GM19324 (cell line): ENCODE data around the gene CENPW.

Experiments used
- ATAC-seq: cut with Tn5 transposase; IDR thresholded peaks from one replicate; pipeline ENCODE4 v1.9.1; 2021; ENCODE audit warnings: mild to moderate bottlenecking, moderate library complexity; ENCODE audit not compliant: unreplicated experiment, low FRiP score

CENPW gene

DNA sequence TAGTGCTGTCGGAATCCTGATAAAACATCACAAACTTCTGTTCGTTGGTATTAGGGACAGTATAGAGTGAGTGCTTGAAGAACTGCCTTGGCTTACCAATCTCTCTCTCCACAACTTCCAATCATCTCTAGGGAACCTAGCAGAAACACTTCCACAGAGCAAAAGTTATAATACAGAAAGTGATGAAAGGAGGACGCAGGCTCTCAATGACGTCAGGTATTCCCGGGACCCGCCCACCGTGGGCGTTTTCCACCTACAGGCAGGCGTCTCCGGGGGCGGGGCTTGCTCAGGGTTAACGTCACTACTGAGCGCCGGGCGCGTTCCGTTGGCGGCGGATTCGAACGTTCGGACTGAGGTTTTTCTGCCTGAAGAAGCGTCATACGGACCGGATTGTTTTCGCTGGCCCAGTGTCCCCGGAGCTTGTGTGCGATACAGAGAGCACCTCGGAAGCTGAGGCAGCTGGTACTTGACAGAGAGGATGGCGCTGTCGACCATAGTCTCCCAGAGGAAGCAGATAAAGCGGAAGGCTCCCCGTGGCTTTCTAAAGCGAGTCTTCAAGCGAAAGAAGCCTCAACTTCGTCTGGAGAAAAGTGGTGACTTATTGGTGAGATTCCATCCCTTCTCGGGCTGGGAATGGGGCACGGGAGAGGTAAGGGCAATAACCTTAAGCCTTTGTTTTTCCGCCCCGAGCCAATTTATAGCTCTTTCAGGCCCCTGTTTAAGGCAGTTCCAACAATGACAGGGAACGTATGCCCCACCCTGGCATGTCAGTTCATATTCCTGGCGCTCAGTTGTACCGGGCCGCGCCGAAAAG lies at the start of gene CENPW:
Gene CENPW, plus strand, starts transcription at position 320 of the 814 bp plus-strand sequence. Its CDS starts 159 bp downstream, at position 479.
- ATAC-seq: peak; percentile 94

DNA sequence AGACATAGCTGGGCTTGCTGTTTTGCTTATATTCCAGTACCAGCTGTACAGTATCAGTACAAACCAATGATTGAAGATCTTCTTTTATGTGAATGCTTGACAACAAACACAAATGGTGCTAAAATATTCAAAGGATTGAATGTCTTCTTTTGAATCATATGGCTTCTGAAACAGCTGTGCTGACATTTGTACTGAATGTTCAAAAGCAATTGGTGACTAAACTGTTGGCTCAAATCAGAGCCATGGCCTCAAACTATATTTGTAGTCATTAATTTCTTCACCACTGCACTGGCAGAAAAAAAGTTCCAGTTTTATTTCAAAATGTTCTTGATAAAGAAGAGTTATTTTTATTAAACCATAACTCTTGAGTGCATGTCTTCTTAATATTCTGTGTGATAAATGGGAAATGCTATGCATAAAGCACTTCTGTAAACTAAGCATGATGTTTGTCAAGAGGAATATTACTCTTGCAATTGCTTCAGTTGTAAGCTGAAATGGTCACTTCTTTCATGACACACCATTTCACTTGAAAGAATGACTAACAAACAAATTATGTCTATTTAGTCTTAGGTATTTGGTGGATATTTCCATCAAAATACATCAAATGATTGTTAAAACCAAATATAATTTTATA lies 45.9 kb upstream of the CENPW start:
- ATAC-seq: no peak

DNA sequence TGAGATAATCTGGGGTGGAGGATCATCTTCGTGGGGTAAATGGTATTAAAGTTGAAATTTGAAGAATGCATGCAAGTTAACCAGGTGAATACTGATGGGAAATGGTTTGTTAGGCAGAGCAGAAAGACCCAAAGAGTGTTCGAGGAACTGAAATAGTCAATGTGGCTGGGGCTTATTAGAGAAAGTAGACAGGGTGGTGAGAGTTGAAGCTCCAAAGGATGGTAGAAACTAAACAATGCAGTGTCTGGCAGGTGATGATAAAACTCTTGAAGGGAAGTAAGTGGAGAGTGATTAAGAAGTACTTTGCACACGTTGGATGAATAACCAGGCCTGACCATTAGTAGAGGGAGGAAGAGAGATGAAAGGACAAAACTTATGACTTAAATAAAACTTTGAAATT lies 39.8 kb upstream of the CENPW start:
- ATAC-seq: no peak

DNA sequence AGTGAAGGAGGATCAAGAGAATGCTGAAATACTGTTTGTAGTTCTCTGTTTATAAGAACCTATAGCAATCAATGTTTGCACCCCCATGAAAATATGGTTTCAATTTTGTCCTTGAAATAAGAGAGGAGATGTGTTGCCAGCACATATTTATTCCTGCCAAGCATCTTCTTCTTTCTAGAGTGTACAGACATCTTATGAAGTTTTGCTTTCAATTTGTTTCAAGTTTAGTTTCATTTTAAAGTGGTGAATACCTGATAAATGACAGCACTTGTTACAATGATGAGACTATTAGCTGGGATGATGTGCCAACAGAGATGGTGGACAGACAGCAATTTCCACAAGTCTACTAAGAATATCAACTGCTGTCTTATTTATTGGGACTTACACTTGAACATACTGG lies 39.2 kb upstream of the CENPW start:
- peak; percentile 90 for ATAC-seq

DNA sequence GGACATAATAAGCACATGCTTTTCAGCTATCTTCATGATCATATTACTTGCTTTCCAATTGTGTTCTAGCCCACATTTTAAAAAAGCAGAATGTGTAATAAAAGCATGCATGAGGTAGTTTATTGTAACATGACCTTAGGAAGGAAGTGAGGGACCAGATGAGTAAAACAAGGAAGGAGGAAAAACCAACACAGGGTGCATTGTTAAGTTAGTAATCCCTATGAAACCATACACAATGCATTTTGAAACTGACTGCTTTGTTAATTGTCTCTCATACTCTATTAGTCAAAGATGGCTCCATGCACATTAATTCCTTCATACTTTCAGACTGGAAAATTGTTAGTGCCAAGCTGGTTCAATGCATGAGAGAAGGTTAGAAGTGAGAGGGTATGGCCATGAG lies 37.7 kb upstream of the CENPW start:
- ATAC-seq: no peak

DNA sequence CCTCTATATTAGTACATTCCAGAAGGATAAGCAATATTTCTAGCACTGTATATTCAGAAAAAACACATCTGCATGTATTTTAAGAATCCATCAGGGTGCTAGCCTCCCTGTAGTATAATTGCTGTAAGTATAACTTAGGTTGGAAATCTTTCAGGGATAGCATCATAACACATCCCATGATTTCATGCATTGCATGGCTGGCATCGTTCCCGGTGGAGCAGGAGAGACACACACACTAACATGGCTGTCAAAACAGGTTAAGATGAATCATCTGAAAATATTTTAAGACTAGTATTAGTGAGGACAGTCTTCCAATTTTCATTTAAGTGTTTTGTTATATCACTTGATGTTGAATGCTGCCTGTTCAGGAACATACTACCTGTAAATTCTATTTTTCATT lies 32.1 kb upstream of the CENPW start:
- ATAC-seq: no peak

DNA sequence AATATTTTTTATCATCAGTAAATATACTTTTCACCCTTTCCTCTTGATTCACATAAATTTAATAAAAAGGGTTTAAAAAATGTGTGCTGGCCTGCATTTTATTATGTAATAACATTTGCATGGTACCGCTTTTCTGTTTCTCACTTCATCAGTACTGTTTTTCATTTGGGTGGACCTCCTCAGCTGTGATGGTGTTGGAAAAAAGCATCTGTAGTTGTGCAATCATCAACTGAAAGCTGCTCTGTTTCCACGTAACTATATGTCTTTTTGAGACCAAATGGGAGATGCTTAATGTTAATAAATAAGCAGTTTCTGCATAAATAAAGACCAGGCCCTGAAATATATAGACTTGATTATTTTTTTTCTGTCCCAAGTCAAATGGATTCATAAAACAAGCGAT lies 31.6 kb upstream of the CENPW start:
- ATAC-seq: no peak

DNA sequence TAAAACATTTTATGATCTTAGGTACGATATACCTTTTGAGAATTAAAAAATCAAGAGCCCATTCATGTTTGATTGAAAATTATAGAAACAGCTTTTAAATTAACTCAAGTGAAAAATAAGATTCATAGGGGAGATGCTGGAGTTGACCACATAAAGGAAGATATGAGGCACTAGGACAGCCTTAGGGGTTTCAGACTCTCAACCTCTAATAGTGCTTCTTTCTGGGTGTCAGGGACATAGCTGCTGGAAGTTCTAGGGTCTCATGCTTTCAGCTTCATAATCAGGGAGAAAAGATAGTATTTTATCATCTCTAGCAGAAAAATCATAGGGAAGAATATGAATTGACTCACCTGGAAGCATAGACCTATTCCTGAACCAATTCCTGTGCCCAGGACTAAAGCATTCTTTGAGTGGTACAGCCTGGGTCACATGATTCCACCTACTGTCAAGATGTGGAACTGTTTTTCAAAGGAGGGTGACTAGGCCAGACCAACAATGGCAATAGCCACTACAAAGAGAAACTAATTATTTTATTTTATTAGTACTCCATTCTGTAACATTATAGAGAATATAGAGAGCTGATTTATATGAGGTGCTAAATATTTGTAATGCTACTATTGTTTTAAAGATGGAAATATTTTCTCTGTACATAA lies 27.8 kb upstream of the CENPW start:
- ATAC-seq: peak; percentile 92

DNA sequence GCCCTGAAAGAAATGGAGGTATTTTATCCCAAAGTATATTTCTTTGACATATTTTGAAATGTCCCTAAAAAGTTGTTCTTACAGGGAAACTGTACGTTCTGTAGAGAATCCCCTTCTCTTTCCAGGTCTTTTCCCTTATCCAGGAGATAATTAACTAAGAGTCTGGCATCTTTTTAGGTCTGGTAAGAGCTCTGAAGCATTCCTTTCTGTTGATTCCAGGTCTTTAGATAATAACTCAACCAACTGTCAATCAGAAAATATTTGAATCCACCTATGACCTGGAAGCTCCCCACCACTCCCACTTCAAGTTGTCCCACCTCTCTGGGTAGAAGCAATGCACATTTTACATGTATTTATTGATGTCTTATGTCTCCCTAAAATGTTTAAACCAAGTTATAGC lies 26.0 kb upstream of the CENPW start:
- no peak for ATAC-seq

DNA sequence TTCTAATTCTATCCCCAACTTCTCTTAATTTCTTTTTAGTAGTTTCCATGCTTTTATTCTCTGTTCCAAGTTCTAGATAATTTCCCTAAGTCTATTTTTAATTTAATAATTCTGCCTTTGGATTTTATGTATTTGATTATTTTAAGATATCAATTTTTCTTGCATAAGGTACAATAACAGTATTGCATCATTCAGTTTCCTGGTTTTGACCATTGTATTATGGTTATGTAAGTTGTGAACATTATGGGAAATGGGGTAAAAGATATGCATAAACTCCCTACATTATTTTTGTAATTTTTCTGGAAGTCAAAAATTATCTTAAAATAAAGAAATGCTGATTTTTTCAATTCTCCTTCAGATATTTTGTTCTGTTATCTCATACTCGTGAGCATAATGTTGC lies 21.1 kb upstream of the CENPW start:
- no peak for ATAC-seq

DNA sequence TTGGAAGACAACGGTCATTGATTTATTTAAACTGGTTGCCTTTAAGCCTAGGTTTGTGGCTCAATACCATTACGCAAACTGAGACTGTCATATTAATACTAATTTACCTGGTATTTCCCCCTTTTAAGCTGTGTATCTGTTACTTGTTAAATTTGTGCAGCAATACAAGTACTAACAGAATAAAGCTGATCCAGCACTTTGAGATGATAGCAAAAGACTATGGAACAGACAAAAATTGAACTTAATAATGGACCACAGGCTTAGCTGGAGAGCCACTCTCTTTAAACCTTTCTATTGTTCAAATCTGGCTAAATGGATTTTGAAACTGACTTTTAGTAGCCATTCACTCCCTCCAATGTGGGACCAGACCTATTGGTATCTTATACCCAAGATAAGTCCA lies 6.2 kb upstream of the CENPW start:
- no peak for ATAC-seq

DNA sequence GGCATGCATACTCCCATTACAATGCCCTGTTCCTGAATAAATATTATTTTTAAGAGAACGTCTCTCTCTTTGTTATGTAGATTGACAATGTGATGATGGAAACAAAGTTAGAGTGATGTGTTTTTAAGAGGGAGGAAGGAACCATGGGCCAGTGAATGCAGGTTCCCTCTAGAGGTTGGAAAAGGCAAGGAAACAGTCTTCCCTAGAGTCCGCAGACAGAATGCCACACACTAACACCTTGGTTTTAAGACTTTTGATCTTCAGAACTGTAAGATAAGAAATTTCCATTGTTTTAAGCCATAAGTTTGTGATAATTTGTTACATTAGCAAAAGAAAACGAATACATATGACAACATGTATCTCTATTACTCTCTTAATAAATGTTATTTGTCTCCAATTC lies 4.7 kb upstream of the CENPW start:
- ATAC-seq: no peak

DNA sequence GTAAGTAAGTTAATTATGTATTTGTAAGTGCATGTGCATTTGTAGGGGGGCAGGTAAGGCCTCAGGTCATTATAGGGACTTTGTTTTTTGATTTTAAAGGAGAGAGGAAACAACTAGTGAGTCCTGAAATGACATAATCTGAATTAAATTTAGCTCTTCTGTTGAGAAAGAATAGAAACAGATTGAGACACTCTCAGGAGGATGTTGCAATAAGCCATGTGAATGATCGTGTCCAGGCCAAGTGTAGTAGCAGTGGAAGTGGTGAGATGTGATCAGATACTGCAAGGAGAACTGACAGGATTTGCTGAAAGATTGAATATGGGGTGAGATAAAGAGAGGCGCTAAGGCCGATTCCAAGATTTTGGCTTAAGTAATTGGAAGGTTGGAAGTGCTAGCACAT lies 2.6 kb upstream of the CENPW start:
- ATAC-seq: no peak

DNA sequence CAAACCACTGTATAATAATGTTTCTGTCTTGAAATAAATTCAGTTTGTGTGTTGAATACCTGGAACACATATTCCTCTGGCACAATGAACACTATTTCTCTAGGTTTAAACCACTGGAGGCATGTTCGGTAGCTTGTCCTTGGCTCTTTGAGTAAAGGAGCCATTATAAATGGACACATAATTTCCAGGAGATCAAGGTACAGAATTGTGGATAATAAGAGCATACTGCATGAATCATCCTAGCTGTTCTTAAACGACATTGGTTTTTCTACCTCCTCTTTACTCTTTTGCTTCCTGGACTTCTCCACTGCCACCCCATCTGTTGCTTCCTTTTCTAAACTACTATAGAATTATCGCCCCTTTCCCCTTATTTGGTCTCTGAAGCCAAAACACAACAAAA lies 1.2 kb downstream of the CENPW start:
- ATAC-seq: no peak

DNA sequence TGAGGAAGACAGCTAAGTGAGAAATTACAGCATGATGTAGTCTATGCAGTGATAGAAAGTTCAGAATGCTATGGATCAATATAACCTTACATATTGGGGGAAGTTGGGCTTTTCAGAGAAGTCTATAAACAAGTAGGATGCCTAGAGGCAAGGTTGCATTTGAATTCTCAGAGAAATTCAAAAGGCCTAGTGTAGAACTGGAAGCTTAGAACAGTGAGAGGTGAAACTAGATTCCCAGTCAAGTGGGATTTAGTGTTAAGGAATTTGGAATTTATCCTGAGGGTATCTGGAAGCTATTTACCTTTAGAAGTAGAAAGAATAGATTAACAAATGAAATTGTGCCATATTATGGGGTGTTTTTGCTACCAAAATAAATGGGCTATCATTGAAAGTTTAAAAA lies 4.3 kb downstream of the CENPW start:
- ATAC-seq: no peak

DNA sequence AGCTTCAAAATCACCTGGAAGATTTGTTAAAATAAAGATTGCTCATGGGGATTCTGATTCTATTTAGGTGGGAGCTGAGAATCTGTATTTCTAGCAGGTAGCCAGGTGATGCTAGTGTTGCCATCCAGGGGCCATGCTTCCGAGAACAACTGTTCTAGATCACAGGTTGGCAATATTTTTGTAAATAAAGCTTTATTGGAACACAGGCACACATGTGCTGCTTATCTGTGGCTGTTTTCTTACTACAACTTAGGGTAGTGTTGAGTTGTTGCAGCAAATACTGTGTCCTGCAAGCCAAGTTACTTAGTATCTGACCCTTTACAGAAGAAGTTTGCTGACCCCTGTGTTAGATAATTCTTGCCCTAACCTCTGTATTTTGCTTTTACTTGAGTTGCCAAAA lies 12.0 kb downstream of the CENPW start:
- ATAC-seq: no peak

DNA sequence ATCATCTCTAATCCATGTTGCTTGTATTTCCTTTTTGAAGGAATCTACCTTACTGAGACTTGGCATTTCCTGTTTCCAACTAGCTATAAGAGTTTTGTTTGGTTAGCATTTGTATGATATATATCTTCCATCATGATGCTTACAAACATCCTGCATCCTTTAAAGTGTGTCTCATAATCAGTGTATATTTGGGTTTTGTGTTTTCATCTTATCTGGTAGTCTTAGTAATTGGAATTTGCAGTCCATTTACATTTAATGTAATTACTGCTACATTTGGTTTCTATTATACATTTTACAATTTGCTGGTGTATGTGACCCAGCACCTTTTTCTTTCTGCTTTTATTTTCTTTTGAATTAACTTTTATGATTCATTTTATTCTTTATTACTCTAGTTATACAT lies 12.6 kb downstream of the CENPW start:
- ATAC-seq: no peak

DNA sequence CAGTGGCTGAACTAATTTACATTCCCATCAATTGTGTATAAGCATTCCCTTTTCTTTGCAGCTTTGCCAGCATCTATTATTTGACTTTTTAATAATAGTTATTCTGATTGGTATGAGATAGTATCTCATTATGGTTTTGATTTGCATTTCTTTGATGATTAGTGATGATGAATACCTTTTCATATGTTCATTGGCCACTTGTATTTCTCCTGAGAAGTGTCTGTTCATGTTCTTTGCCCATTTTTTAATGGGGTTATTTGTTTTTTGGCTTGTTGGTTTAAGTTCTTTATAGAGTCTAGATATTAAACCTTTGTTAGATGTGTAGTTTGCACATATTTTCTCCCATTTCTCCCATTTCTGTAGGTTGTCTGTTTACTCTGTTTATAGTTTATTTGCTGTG lies 16.6 kb downstream of the CENPW start:
- ATAC-seq: no peak

DNA sequence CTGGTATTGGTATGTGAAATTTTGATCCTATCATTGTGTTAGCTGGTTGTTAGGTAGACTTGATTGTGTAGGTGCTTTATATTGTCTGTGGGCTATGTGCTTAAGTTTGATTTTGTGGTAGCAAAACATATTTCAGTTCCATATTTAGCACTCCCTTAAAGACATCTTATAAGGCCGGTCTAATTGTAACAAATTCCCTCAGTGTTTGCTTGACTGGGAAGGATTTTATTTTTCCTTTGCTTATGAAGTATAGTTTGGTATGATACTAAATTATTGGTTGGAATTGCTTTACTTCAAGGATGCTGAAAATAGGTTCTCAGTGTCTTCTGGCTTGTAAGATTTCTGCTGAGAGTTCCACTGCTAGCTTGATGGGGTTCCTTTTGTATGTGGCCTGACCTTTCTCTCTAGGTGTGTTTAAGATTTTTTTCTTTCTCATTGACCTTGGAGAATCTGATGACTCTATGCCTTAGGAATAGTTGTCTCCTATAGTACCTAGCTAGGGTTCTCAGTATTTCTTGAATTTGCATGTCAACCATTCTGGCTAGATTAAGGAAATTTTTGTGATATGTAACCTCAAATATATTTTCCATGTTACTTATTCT lies 20.1 kb downstream of the CENPW start:
- ATAC-seq: no peak

DNA sequence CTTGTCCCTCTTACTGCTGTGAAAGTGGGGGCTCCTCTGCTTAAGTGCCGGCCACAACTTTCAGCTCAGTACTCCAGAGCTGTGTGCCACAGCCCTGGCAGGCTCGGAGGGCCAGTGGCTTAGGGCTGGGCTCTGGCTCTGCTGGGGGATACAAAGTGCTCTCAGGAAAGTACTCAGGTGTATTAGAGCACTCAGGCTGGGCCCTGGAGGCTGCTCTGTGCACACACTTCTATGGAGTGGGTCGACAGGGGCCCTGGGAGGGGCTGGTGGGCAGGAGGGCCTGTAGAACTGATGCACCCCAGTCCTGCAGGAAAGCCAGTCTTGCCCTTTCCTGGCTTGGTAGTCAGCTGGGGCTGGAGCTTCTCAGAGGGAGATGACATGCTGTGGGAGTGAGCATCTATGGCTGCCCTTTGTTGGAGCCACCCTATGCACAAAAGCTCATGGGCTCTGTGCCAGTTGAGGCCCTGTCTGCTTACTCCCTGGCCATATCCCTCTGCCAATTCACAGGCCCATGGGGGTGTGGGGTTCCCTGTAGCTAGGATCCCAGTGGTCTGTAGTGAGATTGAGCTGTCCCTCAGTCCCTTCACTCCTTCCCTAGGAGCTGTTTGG lies 22.0 kb downstream of the CENPW start:
- ATAC-seq: no peak

DNA sequence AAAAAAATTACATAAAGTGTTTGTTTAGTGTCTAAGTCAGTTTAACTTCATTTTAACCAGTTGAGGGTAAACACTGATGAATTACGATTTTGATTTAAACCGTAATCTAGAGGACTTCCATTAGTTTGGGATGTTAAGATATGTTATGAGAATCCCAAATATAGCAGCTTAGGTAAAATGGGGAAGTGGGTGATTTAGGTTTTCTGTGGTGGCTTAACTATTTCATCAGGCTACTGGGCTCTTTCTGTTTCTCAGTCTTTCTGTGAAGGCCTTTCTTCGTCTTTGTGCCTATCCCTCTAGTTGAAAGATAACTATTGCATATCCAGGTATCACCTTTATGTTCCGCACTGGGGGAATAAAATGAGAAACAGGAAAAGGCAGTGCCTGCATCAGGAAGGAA lies 27.9 kb downstream of the CENPW start:
- ATAC-seq: no peak
